Occipital lobe (tissue), 2 donors: Measurements from ENCODE around the gene ZGRF1. TPM values are rescaled to one million over a fixed set of nuclear protein-coding genes. Genes with fewer than 3 reads are reported as not detected.
"Not testable (repeated sequence)": the region's sequence is repeated elsewhere in the genome, so short reads cannot be mapped to it uniquely, and the experiment has no call there.

Experiments
- DNase-seq: peaks from one replicate; lab custom pipeline; 2025; lab: John Stamatoyannopoulos, UW
- total RNA-seq: library from RNA; depleted of rRNA; stranded (reverse); fragments of >200 nt; gene quantifications from one replicate; pipeline ENCODE4 v1.2.3, GENCODE V29; 2014

ZGRF1 gene
- total RNA-seq, 1 donor from 2014 or later: 25.3 TPM

DNA sequence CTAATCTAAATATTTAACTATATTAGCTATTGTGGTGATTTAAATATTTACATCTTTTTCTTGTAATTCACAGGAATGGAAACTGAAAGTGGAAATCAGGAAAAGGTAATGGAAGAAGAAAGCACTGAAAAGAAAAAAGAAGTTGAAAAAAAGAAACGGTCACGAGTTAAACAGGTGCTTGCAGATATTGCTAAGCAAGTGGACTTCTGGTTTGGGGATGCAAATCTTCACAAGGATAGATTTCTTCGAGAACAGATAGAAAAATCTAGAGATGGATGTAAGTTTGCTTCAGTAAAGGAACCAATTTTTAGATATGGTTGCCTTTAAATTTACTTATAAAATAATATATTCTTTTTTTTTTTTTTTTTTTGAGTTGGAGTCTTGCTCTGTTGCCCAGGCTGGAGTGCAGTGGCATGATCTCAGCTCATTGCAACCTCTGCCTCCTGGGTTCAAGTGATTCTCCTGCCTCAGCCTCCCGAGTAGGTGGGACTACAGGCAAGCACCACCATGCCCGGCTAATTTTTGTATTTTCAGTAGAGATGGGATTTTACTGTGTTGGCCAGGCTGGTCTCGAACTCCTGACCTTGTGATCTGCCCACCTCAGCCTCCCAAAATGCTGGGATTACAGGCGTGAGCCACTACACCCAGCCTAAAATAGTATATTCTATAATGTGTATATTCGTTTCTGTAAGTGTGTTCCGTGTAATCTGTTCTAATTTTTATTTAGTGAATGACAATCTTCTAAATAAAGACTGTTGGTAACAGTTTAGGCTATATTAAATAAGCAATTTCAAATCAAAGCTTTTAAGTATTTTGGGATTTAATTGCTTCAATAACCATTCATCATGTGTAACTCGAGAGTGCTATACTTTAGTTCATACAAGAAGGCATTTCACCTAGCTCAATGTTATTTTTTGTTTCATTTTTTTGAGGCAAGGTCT lies 8.2 kb upstream of the ZGRF1 start:
- DNase-seq: not testable (repeated sequence)

GRCh38 chr4:112642526-112642925 lies 5.8 kb upstream of the ZGRF1 start:
- DNase-seq: no peak

GRCh38 chr4:112637552-112637866 lies 800 bp upstream of the ZGRF1 start:
- DNase-seq: no peak

GRCh38 chr4:112633477-112634235 lies 3.1 kb downstream of the ZGRF1 start:
- no peak for DNase-seq

DNA sequence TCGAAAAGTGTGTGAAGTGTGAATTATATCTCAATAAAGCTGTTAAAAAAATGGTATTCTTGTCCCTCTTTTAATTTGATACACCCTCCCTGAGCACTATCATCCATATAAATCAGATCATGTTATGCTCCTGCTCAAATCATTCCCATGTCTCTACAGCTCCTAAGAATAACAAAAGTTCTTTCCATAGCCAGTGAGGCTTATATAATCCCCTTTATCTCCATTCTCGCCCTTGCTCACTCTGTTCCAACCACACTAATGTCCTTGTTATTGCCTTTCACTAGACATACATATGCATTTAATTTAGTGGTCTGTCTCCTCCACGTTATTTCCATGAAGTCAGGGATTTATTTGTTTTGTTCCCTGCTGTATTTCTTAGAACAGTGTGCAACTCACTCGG lies 10.5 kb downstream of the ZGRF1 start:
- DNase-seq: no peak

GRCh38 chr4:112616984-112617383 lies 19.7 kb downstream of the ZGRF1 start:
- DNase-seq: no peak

DNA sequence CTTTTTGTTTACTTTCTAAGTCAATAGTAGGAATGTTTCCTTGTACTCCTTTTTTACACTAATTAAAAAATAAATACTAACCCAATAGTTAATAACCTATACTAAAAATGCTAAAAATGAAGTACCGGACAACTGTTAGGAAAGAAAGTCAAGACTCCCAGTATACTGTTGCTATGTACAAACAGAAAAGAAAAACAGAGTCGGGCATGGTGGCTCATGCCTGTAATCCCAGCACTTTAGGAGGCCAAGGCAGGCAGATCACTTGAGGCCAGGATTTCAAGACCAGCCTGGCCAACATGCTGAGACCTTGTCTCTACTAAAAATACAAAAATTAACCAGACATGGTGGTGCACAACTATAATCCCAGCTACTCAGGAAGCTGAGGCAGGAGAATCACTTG lies 23.9 kb downstream of the ZGRF1 start:
- DNase-seq: not testable (repeated sequence)

GRCh38 chr4:112604589-112604988 lies 32.1 kb downstream of the ZGRF1 start:
- peak; percentile 46 for DNase-seq

DNA sequence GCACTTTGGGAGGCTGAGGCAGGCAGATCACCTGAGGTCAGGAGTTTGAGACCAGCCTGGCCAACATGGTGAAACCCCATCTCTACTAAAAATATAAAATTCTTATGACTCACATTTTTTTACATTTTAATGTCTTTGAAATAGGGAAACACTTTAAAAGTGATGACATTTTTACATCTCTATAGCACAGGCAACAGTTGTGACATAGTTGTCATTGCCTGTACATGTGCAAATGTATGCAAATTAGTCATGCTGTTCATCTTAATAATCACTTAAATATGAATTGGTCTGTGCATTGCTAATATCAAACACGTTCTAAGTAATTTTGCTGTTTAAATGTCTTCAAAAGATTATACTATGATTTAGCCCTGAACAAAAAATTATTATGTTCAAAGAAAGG lies 41.7 kb downstream of the ZGRF1 start:
- no peak for DNase-seq

GRCh38 chr4:112593438-112594133 lies 43.1 kb downstream of the ZGRF1 start:
- no peak for DNase-seq

DNA sequence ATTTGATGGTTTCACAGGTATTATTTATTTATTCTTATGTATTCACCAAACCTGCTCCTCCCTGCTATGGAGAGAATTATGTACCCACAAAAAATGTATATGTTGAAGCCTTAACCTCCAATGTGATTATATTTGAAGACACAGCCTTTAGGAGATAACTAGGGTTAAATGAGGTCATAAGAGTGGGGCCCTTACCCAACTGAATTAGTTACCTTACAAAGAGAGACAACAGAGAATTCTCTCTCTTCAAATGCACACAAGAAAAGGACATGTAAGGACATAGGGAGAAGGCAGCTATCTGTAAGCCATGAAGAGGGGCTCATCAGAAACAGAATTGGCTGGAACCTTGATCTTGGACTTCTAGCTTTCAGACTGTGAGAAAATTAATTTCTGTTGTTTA lies 44.0 kb downstream of the ZGRF1 start:
- DNase-seq: no peak

DNA sequence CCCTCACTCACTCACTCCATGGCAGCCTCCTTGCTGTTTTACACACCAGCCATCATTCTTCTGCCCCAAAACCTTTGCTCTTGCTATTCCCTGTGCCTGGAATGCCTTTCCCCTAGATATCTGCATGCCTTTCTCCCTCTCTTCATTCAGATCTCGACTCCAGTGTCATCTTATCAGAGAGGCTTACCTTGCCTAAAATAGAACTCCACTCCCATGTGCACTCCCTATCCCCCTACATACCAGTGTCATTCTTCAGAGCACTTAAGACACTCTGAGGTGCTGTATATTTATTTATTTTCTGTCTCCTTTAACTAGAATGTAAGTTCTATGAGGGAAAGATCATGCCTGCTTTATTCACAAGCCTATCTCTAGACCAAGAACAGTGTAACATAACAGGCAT lies 45.1 kb downstream of the ZGRF1 start:
- DNase-seq: no peak

DNA sequence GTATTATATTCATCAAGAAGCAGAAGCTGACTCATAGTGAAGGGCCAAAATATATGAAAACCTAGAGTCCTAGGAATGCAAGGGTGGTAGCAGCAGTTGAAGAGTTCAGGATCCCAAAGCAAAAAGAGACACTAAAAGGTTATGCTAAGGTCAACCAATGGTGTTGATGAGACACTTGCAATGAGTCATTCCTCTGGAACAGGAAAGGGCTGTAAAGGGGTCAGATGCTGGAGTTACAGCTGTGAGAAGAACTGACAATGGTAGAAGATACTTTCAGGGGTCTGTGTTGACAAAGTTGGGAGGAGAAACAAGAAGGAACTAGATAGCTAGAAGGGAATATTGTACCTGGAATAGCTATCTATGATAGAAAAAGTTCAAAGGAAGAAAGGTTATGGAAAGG lies 47.5 kb downstream of the ZGRF1 start:
- no peak for DNase-seq

- no peak for DNase-seq
Measured at GRCh38 chr4:112585977-112586736, 50.6 kb downstream of the ZGRF1 start.

DNA sequence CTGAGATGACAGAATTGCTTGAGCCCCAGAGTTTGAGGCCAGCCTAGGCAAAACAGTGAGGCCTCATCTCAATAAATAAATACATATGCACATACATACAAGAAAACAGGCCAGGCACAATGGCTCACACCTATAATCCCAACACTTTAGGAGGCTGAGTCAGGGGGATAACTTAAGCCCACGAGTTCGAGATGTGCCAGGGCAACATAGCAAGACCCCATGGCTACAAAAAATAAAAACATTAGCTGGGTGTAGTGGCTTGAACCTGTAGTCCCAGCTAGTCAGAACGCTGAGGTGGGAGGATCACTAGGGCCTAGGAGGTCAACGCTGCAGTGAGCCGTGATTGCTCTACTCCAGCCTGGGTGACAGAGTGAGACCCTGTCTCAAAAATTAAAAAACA lies 69.2 kb downstream of the ZGRF1 start:
- no peak for DNase-seq

GRCh38 chr4:112564706-112565270 lies 71.9 kb downstream of the ZGRF1 start:
- no peak for DNase-seq

DNA sequence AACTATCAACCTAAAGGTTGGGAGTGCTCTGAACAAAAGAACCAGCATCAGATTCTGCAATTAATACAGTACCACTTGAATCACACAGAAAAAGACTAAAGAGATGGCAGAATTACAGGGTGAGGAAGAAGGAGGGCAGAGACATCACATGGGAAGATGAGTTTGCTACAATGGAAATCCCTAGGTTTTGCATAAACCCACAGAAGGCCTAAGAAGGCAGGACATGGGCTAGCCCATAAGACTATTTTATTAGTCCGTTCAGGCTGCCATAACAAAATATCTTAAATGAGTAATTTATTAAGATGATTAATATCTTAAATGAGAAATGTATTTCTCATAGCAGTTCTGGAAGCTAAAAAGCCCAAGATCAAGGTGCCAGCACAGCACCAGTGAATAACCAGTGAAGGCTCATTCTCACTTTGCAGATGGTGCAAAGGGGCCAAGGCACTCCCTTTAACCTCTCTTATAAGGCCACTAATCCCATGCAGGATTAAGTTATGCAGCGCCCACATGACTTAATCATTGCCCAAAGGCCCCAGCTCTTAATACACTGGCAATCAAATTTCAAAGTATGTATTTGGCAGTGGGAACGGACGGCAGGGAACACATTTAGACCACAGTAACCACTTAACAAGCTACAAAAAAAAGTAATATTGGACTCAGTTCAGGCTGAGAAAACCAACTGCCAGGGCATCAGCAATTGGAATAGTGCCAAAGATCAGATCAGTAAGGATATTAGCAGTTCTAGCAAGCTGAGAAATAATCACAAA lies 73.1 kb downstream of the ZGRF1 start:
- no peak for DNase-seq

DNA sequence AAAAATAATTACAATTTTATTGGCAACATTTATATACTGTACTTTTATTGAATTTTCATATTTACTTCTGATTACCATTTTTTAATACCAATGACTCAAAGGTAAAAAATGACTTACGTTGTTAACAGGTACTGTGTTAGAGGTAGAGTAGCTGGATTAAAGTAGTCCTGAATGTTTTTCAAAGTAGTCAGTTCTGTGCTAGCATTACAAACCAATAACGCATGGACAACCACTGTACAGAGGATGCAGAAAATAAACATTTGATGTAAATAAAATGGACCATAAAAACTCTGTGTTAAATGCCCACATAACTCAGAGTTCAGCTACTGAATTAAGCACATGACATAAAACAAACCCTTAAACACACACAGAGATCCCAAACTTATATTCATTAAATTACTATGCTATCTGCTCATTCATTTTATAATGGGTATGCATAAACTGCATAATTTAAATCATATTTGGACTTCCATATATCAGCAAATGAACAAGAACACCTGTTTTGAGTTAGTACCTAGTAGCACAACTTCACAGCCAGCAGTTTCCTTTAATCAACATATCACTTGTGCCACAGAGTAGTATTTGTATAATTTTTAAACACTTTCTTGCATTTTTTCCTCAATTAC lies 74.3 kb downstream of the ZGRF1 start:
- no peak for DNase-seq

DNA sequence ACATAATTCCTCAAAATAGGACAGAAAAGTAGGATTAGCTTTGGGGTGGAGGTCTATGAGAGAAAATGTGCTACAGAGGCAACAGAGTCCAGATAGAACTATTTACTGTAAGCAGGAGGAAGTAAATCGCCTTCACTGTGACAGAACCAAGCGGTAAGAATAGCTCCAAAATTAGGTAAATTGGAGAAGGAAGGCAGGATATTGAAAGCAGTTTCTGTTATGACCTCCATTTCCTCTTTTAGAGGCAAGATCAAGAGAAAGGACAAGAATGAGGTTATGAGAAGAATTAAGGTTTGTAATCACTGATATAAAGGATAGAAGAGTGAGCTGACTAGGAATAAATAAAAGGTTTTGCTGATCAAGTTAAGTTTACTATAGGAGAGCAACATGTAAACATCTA lies 76.6 kb downstream of the ZGRF1 start:
- no peak for DNase-seq

DNA sequence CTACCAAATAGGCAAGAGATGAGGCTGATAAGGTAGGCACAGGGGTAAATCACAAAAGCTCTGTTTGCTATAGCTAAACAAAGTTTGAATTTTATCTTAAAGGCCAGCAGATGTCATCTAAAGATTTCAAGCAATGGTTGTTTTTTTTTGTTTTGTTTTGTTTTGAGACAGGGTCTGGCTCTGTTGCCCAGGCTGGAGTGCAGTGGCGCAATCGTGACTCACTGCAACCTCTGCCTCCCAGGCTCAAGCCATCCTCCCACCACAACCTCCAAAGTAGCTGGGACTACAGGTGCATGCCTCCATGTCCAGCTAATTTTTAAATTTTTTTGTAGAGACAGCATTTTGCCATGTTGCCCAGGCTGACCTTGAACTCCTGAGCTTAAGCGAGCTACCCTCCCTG lies 77.7 kb downstream of the ZGRF1 start:
- DNase-seq: no peak
